HCT116 (cell line): ENCODE results near the gene CLIP2. TPM values are rescaled to one million over a fixed set of nuclear protein-coding genes. Genes with fewer than 3 reads are reported as not detected.
A peak's percentile ranks its signal among the peaks of the same experiment; 100 is the strongest.

Experiments
- ATAC-seq: fragments of 200-7000 bp; cut with Tn5 transposase; 2 replicates; pipeline ENCODE4 v1.9.1; 2020; ENCODE audit warnings: mild to moderate bottlenecking, moderate library complexity
- BruUV-seq: library from RNA; stranded (reverse); fragments of 400-500 nt; replicated peaks from 2 replicates; lab custom pipeline; 2021; lab: Mats Ljungman, UMichigan
- CTCF ChIA-PET: fragments of 300-600 bp; sonication (Branson Sonifier 250); formaldehyde crosslinking; loops from one replicate; lab custom pipeline; 2021; ENCODE audit warnings: antibody characterized with exemption; lab: Charles Lee
- POLR2A ChIA-PET: fragments of 300-600, 350-600 bp; sonication (Branson Sonifier 250); formaldehyde crosslinking; loops from one replicate; lab custom pipeline; 2021; ENCODE audit warnings: antibody characterized with exemption; lab: Charles Lee
- RAD21 ChIA-PET, 2 experiments: fragments of 300-600 bp; sonication (Branson Sonifier 250); formaldehyde crosslinking; loops; one replicate each; lab custom pipeline; 2023; ENCODE audit warnings: low total read pairs in 2 of 2; ENCODE audit not compliant: uncharacterized antibody in 2 of 2, unreplicated experiment in 2 of 2, low non-redundant PET in 1 of 2; lab: Charles Lee
- DNase-seq: peaks from one replicate; pipeline ENCODE4 v3.0.0-alpha.2; 2010; ENCODE audit warnings: low read depth, low spot score
- H2AFZ ChIP-seq: fragments of 200-600 bp; shearing (Covaris generic), sonication (generic); 2 replicates; pipeline ENCODE4 v1.6.1; 2017; ENCODE audit warnings: low read depth, mixed run types, mixed read lengths, antibody characterized with exemption, low read length; ENCODE audit not compliant: poor library complexity, severe bottlenecking
- H3K27ac ChIP-seq: 2 replicates; pipeline ENCODE4 v1.5.1; 2012; ENCODE audit warnings: low read depth, low read length
- H3K27me3 ChIP-seq: fragments of 200-600 bp; sonication (generic); 2 replicates; pipeline ENCODE4 v1.6.1; 2016; ENCODE audit warnings: mixed run types, low read length, mixed read lengths; ENCODE audit not compliant: insufficient read depth
- H3K36me3 ChIP-seq, 2 experiments: fragments of 200-500 bp in 1 of 2; fragments of 200-600 bp in 1 of 2; sonication (Bioruptor generic) in 1 of 2; sonication (generic) in 1 of 2; 2 replicates each; pipeline versions ENCODE4 v1.5.1 to v1.6.1; 2014 to 2016; ENCODE audit warnings: low read length in 2 of 2, inconsistent platforms in 1 of 2, mixed read lengths in 1 of 2, mixed run types in 1 of 2; ENCODE audit not compliant: insufficient read depth in 2 of 2, control insufficient read depth in 1 of 2
- H3K4me1 ChIP-seq, 2 experiments: fragments of 200-600 bp in 1 of 2; sonication (generic) in 1 of 2; 2 replicates each; pipeline versions ENCODE4 v1.5.1 to v1.6.1; 2012 to 2017; ENCODE audit warnings: low read length in 2 of 2, inconsistent platforms in 1 of 2, mild to moderate bottlenecking in 1 of 2, mixed read lengths in 1 of 2, mixed run types in 1 of 2, moderate library complexity in 1 of 2; ENCODE audit not compliant: insufficient read depth in 2 of 2, control insufficient read depth in 1 of 2
- H3K4me2 ChIP-seq: fragments of 200-600 bp; sonication (generic); 2 replicates; pipeline ENCODE4 v1.6.1; 2017; ENCODE audit warnings: mixed run types, low read length, mixed read lengths
- H3K4me3 ChIP-seq, 2 experiments: fragments of 200-600 bp in 1 of 2; sonication (generic) in 1 of 2; replicated peaks in 1 of 2; 2 replicates each; pipeline ENCODE4 v1.5.1; 2011 to 2016; ENCODE audit warnings: low read length in 2 of 2, control low read depth in 1 of 2, low read depth in 1 of 2, mild to moderate bottlenecking in 1 of 2, mixed read lengths in 1 of 2, mixed run types in 1 of 2
- H3K79me2 ChIP-seq: fragments of 200-600 bp; sonication (generic); 2 replicates; pipeline ENCODE4 v1.6.1; 2017; ENCODE audit warnings: mild to moderate bottlenecking, mixed run types, low read length, moderate library complexity, mixed read lengths; ENCODE audit not compliant: insufficient read depth
- H3K9ac ChIP-seq: fragments of 200-600 bp; sonication (generic); 2 replicates; pipeline ENCODE4 v1.6.1; 2016; ENCODE audit warnings: low read length, mixed read lengths
- H3K9me2 ChIP-seq: fragments of 200-600 bp; sonication (generic), shearing (Covaris generic); 2 replicates; pipeline ENCODE4 v1.6.1; 2017; ENCODE audit warnings: mixed run types, mild to moderate bottlenecking, moderate library complexity; ENCODE audit not compliant: insufficient read depth
- H3K9me3 ChIP-seq, 2 experiments: fragments of 200-500 bp in 1 of 2; fragments of 200-600 bp in 1 of 2; sonication (Bioruptor generic) in 1 of 2; sonication (generic) in 1 of 2; 2 replicates each; pipeline ENCODE4 v1.6.1; 2014 to 2017; ENCODE audit warnings: low read length in 2 of 2, mixed read lengths in 2 of 2, inconsistent platforms in 1 of 2, low read depth in 1 of 2, mild to moderate bottlenecking in 1 of 2, mixed run types in 1 of 2, moderate library complexity in 1 of 2; ENCODE audit not compliant: control insufficient read depth in 1 of 2, insufficient read depth in 1 of 2
- H4K20me1 ChIP-seq: fragments of 200-600 bp; sonication (generic), shearing (Covaris generic); 2 replicates; pipeline ENCODE4 v1.6.1; 2017; ENCODE audit warnings: mixed run types, mild to moderate bottlenecking, moderate library complexity; ENCODE audit not compliant: insufficient read depth
- CEBPB ChIP-seq: IDR thresholded peaks from 2 replicates; pipeline ENCODE4 v1.6.1; 2012; ENCODE audit warnings: low read depth
- FOSL1 ChIP-seq: IDR thresholded peaks from 2 replicates; pipeline ENCODE4 v1.6.1; 2012; ENCODE audit warnings: low read depth
- JUND ChIP-seq: IDR thresholded peaks from 2 replicates; pipeline ENCODE4 v1.6.1; 2012
- SIN3A ChIP-seq: IDR thresholded peaks from 2 replicates; pipeline ENCODE4 v1.6.1; 2012; ENCODE audit warnings: low read depth
- SRF ChIP-seq: IDR thresholded peaks from 2 replicates; pipeline ENCODE4 v1.6.1; 2012; ENCODE audit warnings: low read depth
- TCF7L2 ChIP-seq: IDR thresholded peaks from 2 replicates; pipeline ENCODE4 v1.7.0; 2011; ENCODE audit warnings: borderline replicate concordance, inconsistent platforms; ENCODE audit not compliant: insufficient read depth, insufficient read length; ENCODE audit errors: extremely low read depth
- YY1 ChIP-seq: IDR thresholded peaks from 2 replicates; pipeline ENCODE4 v1.6.1; 2011; ENCODE audit warnings: low read length, low read depth, moderate library complexity, mild to moderate bottlenecking; ENCODE audit not compliant: insufficient replicate concordance; ENCODE audit errors: extremely low read depth
- intact Hi-C: fragments of 100-400 bp; cut with micrococcal nuclease; formaldehyde crosslinking; loops from 2 replicates; pipeline ENCODE4 v1.10.0; 2022
- total RNA-seq: library from RNA; stranded (reverse); gene quantifications from one replicate; pipeline ENCODE4 v1.2.1, GENCODE V29; 2021; ENCODE audit not compliant: unreplicated experiment
- TF ChIP-seq, protein P1 (sequence below): IDR thresholded peaks from 2 replicates; pipeline ENCODE4 v1.6.1; 2012; ENCODE audit warnings: low read depth

The CLIP2 gene
- total RNA-seq, 1 experiment from 2014 or later = 40.1 TPM

DNA sequence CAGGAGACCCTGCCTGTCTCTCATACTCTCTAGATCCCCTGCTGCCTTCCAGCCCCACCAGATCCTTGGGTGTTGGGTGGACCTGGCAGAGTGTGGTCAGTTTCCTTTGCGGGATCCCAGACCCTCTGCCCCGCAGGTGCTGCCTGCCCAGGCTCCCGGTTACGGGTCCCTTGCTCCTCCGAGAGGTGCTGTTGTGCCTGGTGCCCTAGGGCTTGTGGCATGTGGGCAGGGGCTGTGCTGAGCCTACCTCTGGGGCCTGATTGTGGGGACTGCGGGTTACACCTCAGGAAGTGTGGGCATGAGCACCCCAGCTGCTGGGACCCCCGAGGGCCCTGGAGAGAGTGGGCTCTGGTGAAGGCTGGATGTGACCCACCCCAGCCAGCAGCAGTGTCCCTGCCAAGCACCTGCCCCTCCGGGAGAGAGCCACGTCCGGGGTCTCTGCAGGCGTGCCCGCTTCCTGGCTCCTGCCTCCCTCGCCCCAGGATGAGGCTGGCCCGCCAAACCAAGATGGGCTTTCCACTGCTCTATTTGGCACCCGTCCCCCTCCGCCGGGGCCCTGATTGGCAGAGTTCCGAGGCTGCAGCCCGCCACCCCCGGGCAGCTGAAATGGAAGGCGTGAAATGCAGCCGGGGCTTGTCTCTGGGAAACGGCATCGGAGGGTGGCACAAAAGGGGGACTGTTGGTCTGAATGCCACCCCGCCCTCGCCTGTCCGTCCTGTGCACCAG, 17.0 kb downstream of the CLIP2 start:
- no peak; the same call in 1 of the 2 replicates for ATAC-seq
- Histone ChIP-seq H2AFZ (no peak overlapping the region), H4K20me1 (no peaks in the 10 kb centered on the region), H3K4me1 (peaks cover 44 to 67% of the 10 kb centered on the region in 2 experiments), H3K4me2 (peak overlapping the region; percentile 43), H3K27ac (peak overlapping the region; percentile 40; the same call in 1 of the 2 replicates), H3K9me3 (no peaks in the 10 kb centered on the region), H3K79me2 (peaks cover 53% of the 10 kb centered on the region), H3K36me3 (no peaks in the 10 kb centered on the region), H3K27me3 (no peaks in the 10 kb centered on the region), H3K9me2 (no peaks in the 10 kb centered on the region), H3K9ac (peak overlapping the region; percentile 25; the same call in 1 of the 2 replicates), H3K4me3 (no peak overlapping the region; a peak in 1 of 4 replicates)
- no peak for DNase-seq
- TF ChIP-seq FOSL1 (no peak), TCF7L2 (no peak), CEBPB (no peak), SIN3A (no peak), YY1 (no peak), SRF (no peak), JUND (no peak)
- TF ChIP-seq, protein P1, sequence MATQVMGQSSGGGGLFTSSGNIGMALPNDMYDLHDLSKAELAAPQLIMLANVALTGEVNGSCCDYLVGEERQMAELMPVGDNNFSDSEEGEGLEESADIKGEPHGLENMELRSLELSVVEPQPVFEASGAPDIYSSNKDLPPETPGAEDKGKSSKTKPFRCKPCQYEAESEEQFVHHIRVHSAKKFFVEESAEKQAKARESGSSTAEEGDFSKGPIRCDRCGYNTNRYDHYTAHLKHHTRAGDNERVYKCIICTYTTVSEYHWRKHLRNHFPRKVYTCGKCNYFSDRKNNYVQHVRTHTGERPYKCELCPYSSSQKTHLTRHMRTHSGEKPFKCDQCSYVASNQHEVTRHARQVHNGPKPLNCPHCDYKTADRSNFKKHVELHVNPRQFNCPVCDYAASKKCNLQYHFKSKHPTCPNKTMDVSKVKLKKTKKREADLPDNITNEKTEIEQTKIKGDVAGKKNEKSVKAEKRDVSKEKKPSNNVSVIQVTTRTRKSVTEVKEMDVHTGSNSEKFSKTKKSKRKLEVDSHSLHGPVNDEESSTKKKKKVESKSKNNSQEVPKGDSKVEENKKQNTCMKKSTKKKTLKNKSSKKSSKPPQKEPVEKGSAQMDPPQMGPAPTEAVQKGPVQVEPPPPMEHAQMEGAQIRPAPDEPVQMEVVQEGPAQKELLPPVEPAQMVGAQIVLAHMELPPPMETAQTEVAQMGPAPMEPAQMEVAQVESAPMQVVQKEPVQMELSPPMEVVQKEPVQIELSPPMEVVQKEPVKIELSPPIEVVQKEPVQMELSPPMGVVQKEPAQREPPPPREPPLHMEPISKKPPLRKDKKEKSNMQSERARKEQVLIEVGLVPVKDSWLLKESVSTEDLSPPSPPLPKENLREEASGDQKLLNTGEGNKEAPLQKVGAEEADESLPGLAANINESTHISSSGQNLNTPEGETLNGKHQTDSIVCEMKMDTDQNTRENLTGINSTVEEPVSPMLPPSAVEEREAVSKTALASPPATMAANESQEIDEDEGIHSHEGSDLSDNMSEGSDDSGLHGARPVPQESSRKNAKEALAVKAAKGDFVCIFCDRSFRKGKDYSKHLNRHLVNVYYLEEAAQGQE = no peak
- BruUV-seq = no TSS peak
- POLR2A ChIA-PET = no interaction called here
- intact Hi-C loops = no loop called here
- CTCF ChIA-PET = no interaction called here
- RAD21 ChIA-PET = no interaction called here
